Liver (tissue), 9 donors: Measurements from ENCODE around the gene EVA1B. TPM values are rescaled to one million over a fixed set of nuclear protein-coding genes. Genes with fewer than 3 reads are reported as not detected.

Experiments
- DNase-seq: peaks from one replicate; pipeline ENCODE4 v3.0.0-alpha.2; 2017; ENCODE audit warnings: low spot score
- H3K27ac ChIP-seq, 2 donors: one replicate each; pipeline ENCODE4 v1.7.0; 2013; ENCODE audit warnings: inconsistent platforms in 2 of 2, low read length in 2 of 2, control low read depth in 1 of 2, low read depth in 1 of 2, mild to moderate bottlenecking in 1 of 2
- H3K27me3 ChIP-seq, 4 donors: one replicate each; pipeline versions ENCODE4 v1.6.1 to v1.7.0; 2013; ENCODE audit warnings: low read length in 3 of 4, inconsistent platforms in 1 of 4, mild to moderate bottlenecking in 1 of 4, moderate library complexity in 1 of 4; ENCODE audit not compliant: control insufficient read depth in 4 of 4, insufficient read depth in 4 of 4
- H3K36me3 ChIP-seq, 4 donors: one replicate each; pipeline versions ENCODE4 v1.6.1 to v1.7.0; 2013; ENCODE audit warnings: low read length in 3 of 4, mild to moderate bottlenecking in 3 of 4, low read depth in 1 of 4, moderate library complexity in 1 of 4; ENCODE audit not compliant: control insufficient read depth in 4 of 4, insufficient read depth in 3 of 4
- H3K4me1 ChIP-seq, 4 donors: one replicate each; pipeline versions ENCODE4 v1.6.1 to v1.7.0; 2013; ENCODE audit warnings: low read length in 3 of 4, mild to moderate bottlenecking in 3 of 4, moderate library complexity in 1 of 4; ENCODE audit not compliant: control insufficient read depth in 4 of 4, insufficient read depth in 4 of 4
- H3K4me3 ChIP-seq, 3 donors: one replicate each; pipeline versions ENCODE4 v1.6.1 to v1.7.0; 2013; ENCODE audit warnings: low read length in 3 of 3, control low read depth in 1 of 3, low read depth in 1 of 3, mild to moderate bottlenecking in 1 of 3
- H3K9ac ChIP-seq, 2 donors: one replicate each; pipeline ENCODE4 v1.7.0; 2013; ENCODE audit warnings: low read length in 2 of 2, mild to moderate bottlenecking in 2 of 2, moderate library complexity in 2 of 2, control low read depth in 1 of 2, low read depth in 1 of 2
- H3K9me3 ChIP-seq, 4 donors: one replicate each; pipeline versions ENCODE4 v1.6.1 to v1.7.0; 2013; ENCODE audit warnings: low read length in 3 of 4; ENCODE audit not compliant: control insufficient read depth in 4 of 4
- ATF3 ChIP-seq: IDR thresholded peaks from 2 replicates; pipeline ENCODE4 v1.6.1; 2016; ENCODE audit warnings: antibody characterized with exemption
- CTCF ChIP-seq: fragments of 150-350 bp; IDR thresholded peaks from 2 replicates; pipeline ENCODE4 v1.5.1; 2017; ENCODE audit warnings: improper control_type of control experiment, low read depth, low read length; ENCODE audit not compliant: missing input control
- EGR1 ChIP-seq, 2 donors: IDR thresholded peaks; 2 replicates each; pipeline ENCODE4 v1.6.1; 2016 to 2018; ENCODE audit warnings: antibody characterized with exemption in 2 of 2, low read depth in 2 of 2
- FOXA1 ChIP-seq: IDR thresholded peaks from 2 replicates; pipeline ENCODE4 v1.6.1; 2016; ENCODE audit warnings: antibody characterized with exemption
- FOXA2 ChIP-seq: IDR thresholded peaks from 2 replicates; pipeline ENCODE4 v1.6.1; 2016; ENCODE audit warnings: antibody characterized with exemption
- GABPA ChIP-seq, 2 donors: IDR thresholded peaks in 1 of 2; conservative IDR thresholded peaks in 1 of 2; 2 replicates each; pipeline ENCODE4 v1.6.1; 2016; ENCODE audit warnings: antibody characterized with exemption in 2 of 2, mild to moderate bottlenecking in 1 of 2, moderate library complexity in 1 of 2
- HNF4A ChIP-seq, 2 donors: conservative IDR thresholded peaks; 2 replicates each; pipeline ENCODE4 v1.6.1; 2016; ENCODE audit warnings: antibody characterized with exemption in 2 of 2, mild to moderate bottlenecking in 2 of 2
- HNF4G ChIP-seq: IDR thresholded peaks from 2 replicates; pipeline ENCODE4 v1.6.1; 2016; ENCODE audit warnings: antibody characterized with exemption
- JUND ChIP-seq, 2 donors: IDR thresholded peaks; 2 replicates each; pipeline ENCODE4 v1.6.1; 2016; ENCODE audit warnings: antibody characterized with exemption in 2 of 2
- MAX ChIP-seq: IDR thresholded peaks from 2 replicates; pipeline ENCODE4 v1.6.1; 2016; ENCODE audit warnings: antibody characterized with exemption
- NR2F2 ChIP-seq: IDR thresholded peaks from 2 replicates; pipeline ENCODE4 v1.6.1; 2016; ENCODE audit warnings: antibody characterized with exemption
- RAD21 ChIP-seq, 2 donors: IDR thresholded peaks; 2 replicates each; pipeline ENCODE4 v1.6.1; 2016; ENCODE audit warnings: antibody characterized with exemption in 2 of 2, mild to moderate bottlenecking in 2 of 2
- REST ChIP-seq: IDR thresholded peaks from 2 replicates; pipeline ENCODE4 v1.6.1; 2016; ENCODE audit warnings: antibody characterized with exemption, mild to moderate bottlenecking
- RXRA ChIP-seq, 2 donors: IDR thresholded peaks; 2 replicates each; pipeline ENCODE4 v1.6.1; 2017 to 2018; ENCODE audit warnings: antibody characterized with exemption in 2 of 2, mild to moderate bottlenecking in 1 of 2
- SP1 ChIP-seq: IDR thresholded peaks from 2 replicates; pipeline ENCODE4 v1.6.1; 2018; ENCODE audit warnings: antibody characterized with exemption, mild to moderate bottlenecking
- TAF1 ChIP-seq: conservative IDR thresholded peaks from 2 replicates; pipeline ENCODE4 v1.6.1; 2016; ENCODE audit warnings: antibody characterized with exemption, mild to moderate bottlenecking
- YY1 ChIP-seq: IDR thresholded peaks from 2 replicates; pipeline ENCODE4 v1.6.1; 2016; ENCODE audit warnings: antibody characterized with exemption, mild to moderate bottlenecking
- WGBS: extraction: QIAGEN DNeasy Blood & Tissue Kit; methylation state at CpG from one replicate; pipeline ENCODE4 v1.1.7; 2013; 5-methylcytosine and 5-hydroxymethylcytosine counted together
- polyA plus RNA-seq, 2 donors: library from polyadenylated mRNA; stranded (reverse) in 1 of 2; unstranded in 1 of 2; fragments of 200-250 nt in 1 of 2; fragments of >200 nt in 1 of 2; fragmentation: Nextera tagmentation in 1 of 2; extraction: Ambion mirVana in 1 of 2; gene quantifications; one replicate each; pipeline versions ENCODE4 v1.2.1 to v1.2.3, GENCODE V29; 2013 to 2015
- total RNA-seq, 2 donors: library from RNA; depleted of rRNA; stranded (reverse); fragments of >200 nt; gene quantifications; one replicate each; pipeline ENCODE4 v1.2.3, GENCODE V29; 2014
- donor health status: healthy.
- donor health status: healthy.
- donor health status: healthy.
- donor health status: healthy.
- donor health status: healthy.

Gene EVA1B
- total and polyA plus RNA-seq, 4 donors: 3.3 to 22.7 (median 8.4) TPM

GRCh38 chr1:36345353-36345752 lies 21.9 kb upstream of the EVA1B start (continued):
- TF ChIP-seq CTCF: no peak

GRCh38 chr1:36344395-36344680 lies 20.9 kb upstream of the EVA1B start:
- Histone ChIP-seq H3K36me3 (peaks cover 11 to 79% (median 33%) of the 10 kb centered on the region in 4 donors), H3K9ac (no peak overlapping the region), H3K27me3 (no peaks in the 10 kb centered on the region), H3K4me1 (no peaks in the 10 kb centered on the region), H3K9me3 (no peaks in the 10 kb centered on the region), H3K4me3 (no peak overlapping the region), H3K27ac (no peak overlapping the region)
- no peak for TF ChIP-seq NR2F2
- no peak for TF ChIP-seq FOXA1
- no peak for TF ChIP-seq HNF4G
- no peak for TF ChIP-seq SP1
- no peak for TF ChIP-seq HNF4A (conservative IDR thresholded peaks at IDR 0.05)
- no peak for TF ChIP-seq TAF1
- no peak for TF ChIP-seq JUND (IDR thresholded peaks at IDR 0.05)
- no peak for TF ChIP-seq REST
- 92% methylated on average over 8 of the region's 8 CpGs for WGBS
- DNase-seq: no peak

GRCh38 chr1:36343651-36344394 lies 20.4 kb upstream of the EVA1B start:
- peaks cover 11 to 76% (median 33%) of the 10 kb centered on the region in 4 donors for H3K36me3 ChIP-seq
- 90% methylated on average over 24 of the region's 24 CpGs for WGBS
- TF ChIP-seq NR2F2: no peak
- no peak for TF ChIP-seq RAD21 (IDR thresholded peaks at IDR 0.05)
- TF ChIP-seq TAF1: no peak
- no peak for TF ChIP-seq CTCF
- no peak for TF ChIP-seq SP1
- TF ChIP-seq HNF4A (conservative IDR thresholded peaks at IDR 0.05): no peak
- no peak for TF ChIP-seq FOXA1
- no peak for TF ChIP-seq GABPA (IDR thresholded peaks at IDR 0.05 in 1 of 2, conservative IDR thresholded peaks at IDR 0.05 in 1 of 2)
- TF ChIP-seq JUND (IDR thresholded peaks at IDR 0.05): no peak
- no peak for TF ChIP-seq FOXA2
- TF ChIP-seq HNF4G: no peak
- no peak for TF ChIP-seq REST
- no peak for TF ChIP-seq MAX
- TF ChIP-seq RXRA (IDR thresholded peaks at IDR 0.05): no peak
- no peak for TF ChIP-seq YY1
- no peak for TF ChIP-seq EGR1 (IDR thresholded peaks at IDR 0.05; ENCODE audit: low read depth in 2 of 2)
- TF ChIP-seq ATF3: no peak

More at GRCh38 chr1:36343651-36344394, 20.4 kb upstream of the EVA1B start:
- Histone ChIP-seq H3K9ac (no peak overlapping the region), H3K4me3 (no peak overlapping the region), H3K4me1 (no peaks in the 10 kb centered on the region), H3K9me3 (no peaks in the 10 kb centered on the region), H3K27me3 (no peaks in the 10 kb centered on the region), H3K27ac (no peak overlapping the region)
- no peak for DNase-seq
